RWPE2 (cell line): ENCODE results near the gene SLC12A3.

Experiments
- ATAC-seq: fragments of 200-7000 bp; cut with Tn5 transposase; 3 replicates; pipeline ENCODE4 v1.9.1; 2021; ENCODE audit warnings: low read depth
- DNase-seq: peaks from one replicate; pipeline ENCODE4 v3.0.0-alpha.2; 2020; ENCODE audit warnings: low spot score
- H3K27ac ChIP-seq: fragments of 450-650 bp; 2 replicates; pipeline ENCODE4 v1.5.1; 2017; ENCODE audit warnings: mild to moderate bottlenecking; ENCODE audit not compliant: poor library complexity, severe bottlenecking
- H3K27me3 ChIP-seq: fragments of 250-450 bp; sonication (Bioruptor Pico); 2 replicates; pipeline ENCODE4 v1.5.1; 2021; ENCODE audit warnings: mild to moderate bottlenecking, moderate library complexity; ENCODE audit not compliant: insufficient read depth, poor library complexity, severe bottlenecking
- H3K36me3 ChIP-seq: fragments of 250-450 bp; sonication (Bioruptor Pico); 2 replicates; pipeline ENCODE4 v1.5.1; 2020; ENCODE audit warnings: low read depth, mild to moderate bottlenecking, moderate library complexity
- H3K4me1 ChIP-seq: fragments of 250-450 bp; sonication (Bioruptor Pico); 2 replicates; pipeline ENCODE4 v1.5.1; 2021; ENCODE audit warnings: mild to moderate bottlenecking, moderate library complexity; ENCODE audit not compliant: insufficient read depth, poor library complexity, severe bottlenecking
- H3K4me3 ChIP-seq: fragments of 250-450 bp; sonication (Bioruptor Pico); 2 replicates; pipeline ENCODE4 v1.5.1; 2021; ENCODE audit warnings: mild to moderate bottlenecking, moderate library complexity; ENCODE audit not compliant: severe bottlenecking
- H3K9me3 ChIP-seq: fragments of 250-450 bp; sonication (Bioruptor Pico); 2 replicates; pipeline ENCODE4 v1.5.1; 2021; ENCODE audit warnings: mild to moderate bottlenecking, moderate library complexity; ENCODE audit not compliant: severe bottlenecking
- TF ChIP-seq, protein P1 (sequence below): fragments of 450-650 bp; IDR thresholded peaks from one replicate; pipeline ENCODE4 v1.5.1; 2017; ENCODE audit warnings: mild to moderate bottlenecking, moderate library complexity; ENCODE audit not compliant: poor library complexity, severe bottlenecking

Gene SLC12A3

DNA sequence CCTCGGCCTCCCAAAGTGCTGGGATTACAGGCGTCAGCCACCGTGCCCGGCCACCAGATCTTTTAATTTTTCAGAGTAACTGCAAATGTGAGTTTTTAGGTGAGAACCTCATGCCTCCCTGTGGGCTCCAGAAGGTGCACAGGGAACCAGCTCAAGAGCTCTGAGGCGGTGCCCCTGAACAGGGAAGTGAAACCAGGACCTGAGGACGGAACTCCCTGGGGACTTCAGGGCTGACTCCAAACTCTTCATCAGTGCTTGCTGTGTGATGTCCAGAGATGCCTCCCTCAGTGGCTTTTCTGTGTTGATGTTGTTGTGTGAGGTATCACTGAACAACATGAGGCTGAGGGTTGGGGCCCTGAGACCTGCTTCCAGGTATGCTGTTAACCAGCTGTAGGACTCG is 23.8 kb downstream of the SLC12A3 start:
- Histone ChIP-seq H3K27me3 (no peaks in the 10 kb centered on the region), H3K4me1 (no peaks in the 10 kb centered on the region), H3K4me3 (no peak overlapping the region), H3K36me3 (no peaks in the 10 kb centered on the region), H3K27ac (no peak overlapping the region), H3K9me3 (no peaks in the 10 kb centered on the region)
- TF ChIP-seq, protein P1, sequence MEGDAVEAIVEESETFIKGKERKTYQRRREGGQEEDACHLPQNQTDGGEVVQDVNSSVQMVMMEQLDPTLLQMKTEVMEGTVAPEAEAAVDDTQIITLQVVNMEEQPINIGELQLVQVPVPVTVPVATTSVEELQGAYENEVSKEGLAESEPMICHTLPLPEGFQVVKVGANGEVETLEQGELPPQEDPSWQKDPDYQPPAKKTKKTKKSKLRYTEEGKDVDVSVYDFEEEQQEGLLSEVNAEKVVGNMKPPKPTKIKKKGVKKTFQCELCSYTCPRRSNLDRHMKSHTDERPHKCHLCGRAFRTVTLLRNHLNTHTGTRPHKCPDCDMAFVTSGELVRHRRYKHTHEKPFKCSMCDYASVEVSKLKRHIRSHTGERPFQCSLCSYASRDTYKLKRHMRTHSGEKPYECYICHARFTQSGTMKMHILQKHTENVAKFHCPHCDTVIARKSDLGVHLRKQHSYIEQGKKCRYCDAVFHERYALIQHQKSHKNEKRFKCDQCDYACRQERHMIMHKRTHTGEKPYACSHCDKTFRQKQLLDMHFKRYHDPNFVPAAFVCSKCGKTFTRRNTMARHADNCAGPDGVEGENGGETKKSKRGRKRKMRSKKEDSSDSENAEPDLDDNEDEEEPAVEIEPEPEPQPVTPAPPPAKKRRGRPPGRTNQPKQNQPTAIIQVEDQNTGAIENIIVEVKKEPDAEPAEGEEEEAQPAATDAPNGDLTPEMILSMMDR, result no peak
- no peak for ATAC-seq
- DNase-seq, result no peak

DNA sequence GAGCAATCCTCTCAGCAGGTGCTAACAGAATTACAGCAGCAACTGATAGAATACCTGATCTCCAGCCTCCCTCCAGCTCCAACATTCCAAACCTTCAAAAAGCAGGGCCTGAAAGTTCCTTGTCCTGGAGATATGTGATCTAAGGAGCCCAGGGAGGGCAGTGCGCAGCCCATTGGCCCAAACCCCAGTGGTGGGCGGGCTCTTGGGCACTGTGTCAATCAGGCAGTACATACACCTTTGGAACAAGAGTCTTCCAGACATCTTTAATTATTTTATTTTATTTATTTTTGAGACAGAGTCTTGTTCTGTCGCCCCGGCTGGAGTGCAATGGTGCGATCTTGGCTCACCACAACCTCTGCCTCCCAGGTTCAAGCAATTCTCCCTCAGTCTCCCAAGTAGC is 24.2 kb downstream of the SLC12A3 start:
- ATAC-seq (peak; percentile 64), DNase-seq (no peak)
- H3K9me3 ChIP-seq, result no peaks in the 10 kb centered on the region
- H3K4me1 ChIP-seq, result no peaks in the 10 kb centered on the region
- no peaks in the 10 kb centered on the region for H3K27me3 ChIP-seq
- H3K27ac ChIP-seq, result no peak overlapping the region
- H3K36me3 ChIP-seq, result no peaks in the 10 kb centered on the region
- no peak overlapping the region for H3K4me3 ChIP-seq
- TF ChIP-seq, protein P1, result no peak

DNA sequence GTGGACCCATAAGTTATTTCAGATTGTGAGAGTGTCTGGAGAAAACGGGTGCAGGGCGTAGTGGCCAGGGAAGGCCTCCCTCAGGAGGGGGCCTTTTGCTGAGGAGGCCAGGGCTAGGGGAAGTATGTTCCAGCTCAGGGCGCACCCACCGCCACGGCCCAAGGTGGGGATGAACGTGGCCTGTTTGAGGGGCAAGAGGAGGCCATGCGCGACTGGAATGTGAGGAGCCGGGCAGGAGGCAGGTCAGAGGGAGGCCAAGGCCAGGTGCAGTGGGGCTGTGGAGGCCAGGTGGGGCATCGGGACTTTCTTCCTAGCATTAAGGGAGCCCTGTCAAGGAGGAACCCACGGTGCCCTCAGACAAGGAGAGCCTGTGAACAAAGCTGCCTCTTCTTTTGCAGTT is 26.7 kb downstream of the SLC12A3 start:
- ATAC-seq, result no peak
- H3K4me1 ChIP-seq, result no peaks in the 10 kb centered on the region
- no peak overlapping the region for H3K27ac ChIP-seq
- TF ChIP-seq, protein P1, result no peak
- no peaks in the 10 kb centered on the region for H3K36me3 ChIP-seq
- DNase-seq, result no peak
- no peaks in the 10 kb centered on the region for H3K27me3 ChIP-seq
- H3K9me3 ChIP-seq, result no peaks in the 10 kb centered on the region
- no peak overlapping the region for H3K4me3 ChIP-seq

DNA sequence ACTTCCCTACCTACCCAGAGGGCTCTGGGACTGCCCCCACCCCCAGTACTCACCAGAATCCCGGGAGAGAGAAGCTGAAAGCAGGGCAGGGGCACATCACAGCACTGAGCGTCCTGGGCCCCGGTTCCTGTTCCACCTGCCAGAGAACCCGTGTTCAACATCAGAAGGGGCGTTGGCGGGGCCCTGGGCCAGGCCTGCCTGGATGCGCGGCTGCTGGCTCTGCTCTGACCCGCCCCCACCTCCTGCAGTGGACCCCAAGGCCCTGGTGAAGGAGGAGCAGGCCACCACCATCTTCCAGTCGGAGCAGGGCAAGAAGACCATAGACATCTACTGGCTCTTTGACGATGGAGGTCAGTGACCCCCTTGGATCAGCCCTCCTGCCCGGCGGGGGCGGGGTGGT is 27.7 kb downstream of the SLC12A3 start:
- no peak overlapping the region for H3K4me3 ChIP-seq
- no peaks in the 10 kb centered on the region for H3K4me1 ChIP-seq
- no peak for ATAC-seq
- H3K27ac ChIP-seq, result no peak overlapping the region
- H3K9me3 ChIP-seq, result no peaks in the 10 kb centered on the region
- TF ChIP-seq, protein P1, result no peak
- H3K27me3 ChIP-seq, result no peaks in the 10 kb centered on the region
- no peaks in the 10 kb centered on the region for H3K36me3 ChIP-seq
- DNase-seq, result no peak

DNA sequence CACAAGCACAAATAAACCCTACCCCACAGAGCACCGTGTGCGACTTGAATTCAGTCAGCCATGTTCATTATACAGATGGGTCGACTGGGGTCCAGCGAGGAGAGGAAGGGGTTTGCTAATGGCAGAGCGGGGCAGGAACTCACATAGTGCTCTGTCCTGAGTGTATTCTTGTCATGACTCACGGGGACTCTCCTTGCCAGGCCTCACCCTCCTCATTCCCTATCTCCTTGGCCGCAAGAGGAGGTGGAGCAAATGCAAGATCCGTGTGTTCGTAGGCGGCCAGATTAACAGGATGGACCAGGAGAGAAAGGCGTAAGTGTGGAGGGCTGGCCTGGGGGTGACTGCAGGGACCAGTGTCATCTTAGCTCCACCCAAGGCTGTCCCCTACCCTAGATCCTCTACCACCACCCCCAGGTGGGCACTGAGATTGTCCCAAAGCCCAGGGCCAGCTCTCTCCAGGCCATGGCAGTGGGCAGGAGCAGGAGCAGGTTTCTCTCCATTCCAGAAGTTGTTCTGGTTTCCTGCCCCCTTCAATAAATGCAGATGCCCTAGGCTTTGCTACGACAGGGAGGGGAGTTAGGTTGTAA is 29.4 kb downstream of the SLC12A3 start:
- TF ChIP-seq, protein P1, result no peak
- ATAC-seq (no peak), DNase-seq (no peak)
- Histone ChIP-seq H3K4me1 (no peaks in the 10 kb centered on the region), H3K36me3 (no peaks in the 10 kb centered on the region), H3K9me3 (no peaks in the 10 kb centered on the region), H3K4me3 (no peak overlapping the region), H3K27me3 (no peaks in the 10 kb centered on the region), H3K27ac (no peak overlapping the region)
